Activated CD8-positive, alpha-beta memory T cell treated with anti-CD3 and anti-CD28 coated beads, Interleukin-2, amount 50 U/mL, for 1 hour (primary cell): ENCODE measurements around the gene TUBGCP6.

Source experiments
- DNase-seq: peaks from one replicate; pipeline ENCODE4 v3.0.0-alpha.2; 2020; ENCODE audit errors: extremely low read depth

Gene TUBGCP6

GRCh38 chr22:50250555-50251476, 6.0 kb upstream of the TUBGCP6 start, which contains the start of gene HDAC10:
HDAC10 (minus strand) TSS chr22:50251265; CDS start chr22:50251032, 233 bp downstream.
- no peak for DNase-seq

GRCh38 chr22:50250249-50250554, 5.4 kb upstream of the TUBGCP6 start:
- DNase-seq: no peak

GRCh38 chr22:50249341-50250248, 4.8 kb upstream of the TUBGCP6 start:
- DNase-seq: no peak

- DNase-seq: no peak
These were observed 3.6 kb upstream of the TUBGCP6 start for GRCh38 chr22:50248196-50249081.

- DNase-seq: no peak
These were observed 2.9 kb upstream of the TUBGCP6 start for GRCh38 chr22:50247748-50248147.

GRCh38 chr22:50246242-50247175, 1.7 kb upstream of the TUBGCP6 start:
- DNase-seq: no peak

GRCh38 chr22:50245214-50246072, 620 bp upstream of the TUBGCP6 start:
- DNase-seq: no peak

GRCh38 chr22:50243685-50244419, 971 bp downstream of the TUBGCP6 start:
- no peak for DNase-seq

GRCh38 chr22:50242406-50242949, 2.3 kb downstream of the TUBGCP6 start:
- DNase-seq: no peak

- DNase-seq: no peak
These were observed 6.1 kb downstream of the TUBGCP6 start for GRCh38 chr22:50238755-50239154.

GRCh38 chr22:50236731-50237409, 8.0 kb downstream of the TUBGCP6 start:
- DNase-seq: no peak

GRCh38 chr22:50233223-50233622, 11.6 kb downstream of the TUBGCP6 start:
- no peak for DNase-seq

- DNase-seq: no peak
These were observed 12.2 kb downstream of the TUBGCP6 start for GRCh38 chr22:50232481-50233151.

- DNase-seq: no peak
These were observed 15.5 kb downstream of the TUBGCP6 start for GRCh38 chr22:50229370-50229769.

- DNase-seq: no peak
These were observed 16.5 kb downstream of the TUBGCP6 start for GRCh38 chr22:50228366-50228765.

- DNase-seq: no peak
These were observed 17.1 kb downstream of the TUBGCP6 start for GRCh38 chr22:50227579-50228215.

- DNase-seq: no peak
These were observed 18.0 kb downstream of the TUBGCP6 start for GRCh38 chr22:50226875-50227165.
